ENCODE data around the gene TMCO1. TPM values are rescaled to one million over a fixed set of nuclear protein-coding genes. Genes with fewer than 3 reads are reported as not detected.

Gene TMCO1
- total and polyA plus RNA-seq, 7 experiments from 2014 or later, result 30.4 to 118 (median 51.9) TPM

GRCh38 chr1:165697491-165697880, 71.2 kb downstream of the TMCO1 start:
- no peaks in the 10 kb centered on the region for H3K9me3 ChIP-seq (ENCODE audit: control insufficient read depth in 2 of 3, low read length in 3 of 3)
- ChIA-PET CTCF (interaction anchor here (1.2 kb wide), 1 partner anchor 15 kb away, joined by 3 read pairs; no protein-coding TSS in a partner anchor), POLR2A (interaction anchor here (0.7 to 1.8 kb wide), 5 partner anchors 10 to 199 kb away, joined by 3 to 19 read pairs (median 11); partner anchors contain the start of genes MGST3 and TMCO1)
- H3K4me3 Mint-ChIP-seq, result peak overlapping the region; percentile 95 to 100 (median 99)
- intact Hi-C loops (cut with micrococcal nuclease), result loop anchor here (1.0 to 5.0 kb wide), 4 partner anchors 19 to 1180 kb away; partner anchors contain the start of genes MGST3 (in 1 of the 2), TADA1 (in 1 of the 2) and TMCO1 (in 1 of the 2)
- peaks cover 0 to 3% (median 0%) of the 10 kb centered on the region in 3 experiments for H3K36me3 ChIP-seq (ENCODE audit: control insufficient read depth in 2 of 3, insufficient read depth in 3 of 3, low read length in 3 of 3)
- peaks cover 0 to 2% (median 0%) of the 10 kb centered on the region in 5 donors for H3K27me3 Mint-ChIP-seq
- peaks cover 0 to 20% (median 12%) of the 10 kb centered on the region in 5 donors for H3K36me3 Mint-ChIP-seq
- peaks cover 15 to 42% (median 35%) of the 10 kb centered on the region in 7 donors for H3K4me1 Mint-ChIP-seq
- peaks cover 14 to 18% of the 10 kb centered on the region in 2 donors for H3K4me1 ChIP-seq (ENCODE audit: control insufficient read depth in 2 of 2, insufficient read depth in 2 of 2, low read length in 2 of 2)
- DNase-seq (no peak), ATAC-seq (no peak)
- H3K27me3 ChIP-seq (ENCODE audit: control insufficient read depth in 2 of 2, insufficient read depth in 2 of 2, low read length in 2 of 2), result no peaks in the 10 kb centered on the region
- peak overlapping the region; percentile 96 for H3K4me3 ChIP-seq (ENCODE audit: low read length)
- H3K27ac Mint-ChIP-seq, result peak overlapping the region; percentile 95 to 99 (median 98)
- H3K27ac ChIP-seq (ENCODE audit: low read depth, low read length), result peak overlapping the region; percentile 91
- no peaks in the 10 kb centered on the region for H3K9me3 Mint-ChIP-seq

- Mint-ChIP-seq H3K4me1 (peaks cover 21 to 49% (median 43%) of the 10 kb centered on the region in 7 donors), H3K36me3 (peaks cover 4 to 28% (median 17%) of the 10 kb centered on the region in 5 donors), H3K4me3 (peak overlapping the region; percentile 68 to 100 (median 99)), H3K9me3 (no peaks in the 10 kb centered on the region), H3K27me3 (no peaks in the 10 kb centered on the region), H3K27ac (peak overlapping the region; percentile 1 to 99 (median 79))
- Histone ChIP-seq H3K27ac (ENCODE audit: low read depth, low read length) (peak overlapping the region; percentile 9), H3K4me1 (ENCODE audit: control insufficient read depth in 2 of 2, insufficient read depth in 2 of 2, low read length in 2 of 2) (peaks cover 14 to 18% of the 10 kb centered on the region in 2 donors), H3K9me3 (ENCODE audit: control insufficient read depth in 2 of 3, low read length in 3 of 3) (no peaks in the 10 kb centered on the region), H3K36me3 (ENCODE audit: control insufficient read depth in 2 of 3, insufficient read depth in 3 of 3, low read length in 3 of 3) (peaks cover 0 to 3% (median 0%) of the 10 kb centered on the region in 3 experiments), H3K27me3 (ENCODE audit: control insufficient read depth in 2 of 2, insufficient read depth in 2 of 2, low read length in 2 of 2) (no peaks in the 10 kb centered on the region), H3K4me3 (ENCODE audit: low read length) (peak overlapping the region; percentile 96)
- CTCF ChIA-PET, result no interaction called here
- intact Hi-C loops (cut with micrococcal nuclease), result loop anchor here (1.0 to 5.0 kb wide), 4 partner anchors 18 to 1181 kb away; partner anchors contain the start of genes MGST3 (in 1 of the 2), TADA1 (in 1 of the 2) and TMCO1 (in 1 of the 2)
- ATAC-seq, result no peak
- no peak for DNase-seq
- POLR2A ChIA-PET, result interaction anchor here (1.7 kb wide), 1 partner anchor 9 kb away, joined by 11 read pairs; no protein-coding TSS in a partner anchor
Observed at GRCh38 chr1:165696625-165697100, 72.0 kb downstream of the TMCO1 start.

- Mint-ChIP-seq H3K27me3 (no peaks in the 10 kb centered on the region), H3K36me3 (peaks cover 4 to 34% (median 17%) of the 10 kb centered on the region in 5 donors)
Observed at GRCh38 chr1:165695031-165695430, 73.6 kb downstream of the TMCO1 start.

GRCh38 chr1:165688046-165688445, 80.6 kb downstream of the TMCO1 start:
- Mint-ChIP-seq H3K36me3 (peaks cover 10 to 71% (median 43%) of the 10 kb centered on the region in 5 donors), H3K4me3 (no peak overlapping the region), H3K27me3 (no peaks in the 10 kb centered on the region), H3K9me3 (peaks cover 0 to 6% (median 2%) of the 10 kb centered on the region in 11 donors), H3K4me1 (peaks cover 36 to 78% (median 64%) of the 10 kb centered on the region in 7 donors), H3K27ac (peak overlapping the region in 1 of 9 donors; percentile 36)
- ATAC-seq (no peak), DNase-seq (no peak)
- Histone ChIP-seq H3K27me3 (ENCODE audit: control insufficient read depth in 2 of 2, insufficient read depth in 2 of 2, low read length in 2 of 2) (no peaks in the 10 kb centered on the region), H3K36me3 (ENCODE audit: control insufficient read depth in 2 of 3, insufficient read depth in 3 of 3, low read length in 3 of 3) (peaks cover 0 to 10% (median 3%) of the 10 kb centered on the region in 3 experiments), H3K9me3 (ENCODE audit: control insufficient read depth in 2 of 3, low read length in 3 of 3) (no peaks in the 10 kb centered on the region), H3K4me1 (ENCODE audit: control insufficient read depth in 2 of 2, insufficient read depth in 2 of 2, low read length in 2 of 2) (peaks cover 0 to 10% of the 10 kb centered on the region in 2 donors), H3K4me3 (ENCODE audit: low read length) (no peak overlapping the region), H3K27ac (ENCODE audit: low read depth, low read length) (no peak overlapping the region)
- ChIA-PET POLR2A (interaction anchor here (1.2 kb wide), 1 partner anchor 9 kb away, joined by 11 read pairs; no protein-coding TSS in a partner anchor), CTCF (no interaction called here)
- intact Hi-C loops (cut with micrococcal nuclease), result no loop called here

More at GRCh38 chr1:165695031-165695430, 73.6 kb downstream of the TMCO1 start:
- no peaks in the 10 kb centered on the region for H3K9me3 Mint-ChIP-seq
- H3K9me3 ChIP-seq (ENCODE audit: control insufficient read depth in 2 of 3, low read length in 3 of 3), result no peaks in the 10 kb centered on the region
- H3K4me1 Mint-ChIP-seq, result peaks cover 27 to 60% (median 51%) of the 10 kb centered on the region in 7 donors
- intact Hi-C loops (cut with micrococcal nuclease), result loop anchor here in 1 of 2 donors (5.0 kb wide), 1 partner anchor 1182 kb away; the partner anchor contains the start of gene TADA1
- H3K36me3 ChIP-seq (ENCODE audit: control insufficient read depth in 2 of 3, insufficient read depth in 3 of 3, low read length in 3 of 3), result peaks cover 0 to 3% (median 0%) of the 10 kb centered on the region in 3 experiments
- no peak overlapping the region for H3K4me3 ChIP-seq (ENCODE audit: low read length)
- H3K27me3 ChIP-seq (ENCODE audit: control insufficient read depth in 2 of 2, insufficient read depth in 2 of 2, low read length in 2 of 2), result no peaks in the 10 kb centered on the region
- peaks cover 14 to 18% of the 10 kb centered on the region in 2 donors for H3K4me1 ChIP-seq (ENCODE audit: control insufficient read depth in 2 of 2, insufficient read depth in 2 of 2, low read length in 2 of 2)
- peak overlapping the region in 3 of 10 donors; percentile 32 to 99 (median 63) for H3K4me3 Mint-ChIP-seq
- DNase-seq, result no peak
- ChIA-PET POLR2A (interaction anchor here (0.7 kb wide), 1 partner anchor 28 kb away, joined by 3 read pairs; no protein-coding TSS in a partner anchor), CTCF (no interaction called here)
- no peak for ATAC-seq
- no peak overlapping the region for H3K27ac ChIP-seq (ENCODE audit: low read depth, low read length)
- peak overlapping the region in 2 of 9 donors; percentile 60 to 99 for H3K27ac Mint-ChIP-seq

DNA sequence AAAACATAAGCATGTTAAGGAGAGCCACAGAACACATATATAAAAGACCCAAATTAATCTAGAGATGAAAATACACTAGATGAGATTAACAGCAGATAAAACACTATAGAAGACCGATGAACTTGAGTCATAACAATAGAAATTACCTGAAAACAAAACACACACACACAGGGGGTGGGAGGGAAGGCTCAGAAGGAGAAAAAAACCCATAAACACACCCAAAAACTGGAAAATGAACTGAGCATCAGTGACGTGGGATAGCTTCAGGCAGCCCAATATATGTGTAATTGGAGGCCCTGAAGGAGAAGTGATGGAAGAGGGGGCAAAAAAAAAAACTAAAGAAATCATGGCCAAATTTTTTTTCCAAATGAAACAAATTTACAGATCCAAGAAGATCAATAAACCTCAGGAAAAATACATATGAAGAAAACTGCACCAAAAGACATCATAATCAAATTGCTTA, 81.7 kb downstream of the TMCO1 start:
- intact Hi-C loops (cut with micrococcal nuclease), result loop anchor here in 1 of 2 donors (1.0 kb wide), 1 partner anchor 31 kb away; no protein-coding TSS in a partner anchor
- POLR2A ChIA-PET, result interaction anchor here (1.2 kb wide), 1 partner anchor 12 kb away, joined by 4 read pairs; the partner anchor contains the start of gene ALDH9A1
- DNase-seq, result no peak
- peaks cover 0 to 6% (median 2%) of the 10 kb centered on the region in 11 donors for H3K9me3 Mint-ChIP-seq
- peaks cover 0 to 10% of the 10 kb centered on the region in 2 donors for H3K4me1 ChIP-seq (ENCODE audit: control insufficient read depth in 2 of 2, insufficient read depth in 2 of 2, low read length in 2 of 2)
- H3K4me1 Mint-ChIP-seq, result peaks cover 30 to 75% (median 60%) of the 10 kb centered on the region in 7 donors
- H3K4me3 ChIP-seq (ENCODE audit: low read length), result no peak overlapping the region
- H3K4me3 Mint-ChIP-seq, result peak overlapping the region in 8 of 10 donors; percentile 3 to 59 (median 30)
- H3K36me3 ChIP-seq (ENCODE audit: control insufficient read depth in 2 of 3, insufficient read depth in 3 of 3, low read length in 3 of 3), result peaks cover 0 to 19% (median 14%) of the 10 kb centered on the region in 3 experiments
- no peaks in the 10 kb centered on the region for H3K27me3 ChIP-seq (ENCODE audit: control insufficient read depth in 2 of 2, insufficient read depth in 2 of 2, low read length in 2 of 2)
- ATAC-seq, result no peak
- no peaks in the 10 kb centered on the region for H3K9me3 ChIP-seq (ENCODE audit: control insufficient read depth in 2 of 3, low read length in 3 of 3)
- CTCF ChIA-PET, result no interaction called here
- H3K27me3 Mint-ChIP-seq, result no peaks in the 10 kb centered on the region
- peaks cover 12 to 79% (median 50%) of the 10 kb centered on the region in 5 donors for H3K36me3 Mint-ChIP-seq
- no peak overlapping the region for H3K27ac ChIP-seq (ENCODE audit: low read depth, low read length)
- H3K27ac Mint-ChIP-seq, result peak overlapping the region; percentile 20 to 83 (median 64)
